ENCODE measurements around the gene CEMIP2.
A peak's percentile ranks its signal among the peaks of the same experiment; 100 is the strongest.

CEMIP2 gene

DNA sequence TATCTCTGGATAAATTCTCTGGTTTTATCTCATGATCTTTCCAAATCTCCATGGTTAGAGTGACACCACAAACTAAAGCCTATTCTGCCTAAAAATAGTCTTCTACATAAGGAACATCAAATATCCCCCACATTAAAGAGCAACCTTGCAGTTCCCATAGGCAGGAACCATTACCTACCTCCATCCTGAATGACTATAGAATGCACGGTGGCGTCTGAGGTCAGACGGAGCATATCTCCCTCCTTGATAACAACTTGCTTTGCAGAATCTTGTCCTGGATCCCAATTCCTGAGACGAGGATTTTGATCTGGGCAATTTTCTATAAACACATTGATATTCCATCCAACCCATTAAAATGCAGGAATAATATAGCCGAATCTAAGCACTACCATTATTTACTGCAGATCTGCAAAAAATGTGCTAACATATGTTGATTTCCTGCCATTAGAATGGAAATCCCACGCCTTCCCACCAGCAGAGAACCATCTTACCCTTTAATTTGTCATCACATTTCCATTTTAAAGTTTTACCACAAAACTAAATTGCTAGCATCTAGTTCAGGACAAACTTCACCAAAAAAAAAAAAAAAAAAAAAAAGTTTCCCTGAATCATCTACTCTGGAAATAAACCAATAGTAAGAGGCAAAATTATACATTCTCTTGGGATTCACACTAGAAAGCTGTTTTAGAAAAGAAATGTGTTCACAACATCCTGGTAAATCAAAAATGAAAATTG lies 22.1 kb downstream of the CEMIP2 start:
- no peak for DNase-seq

DNA sequence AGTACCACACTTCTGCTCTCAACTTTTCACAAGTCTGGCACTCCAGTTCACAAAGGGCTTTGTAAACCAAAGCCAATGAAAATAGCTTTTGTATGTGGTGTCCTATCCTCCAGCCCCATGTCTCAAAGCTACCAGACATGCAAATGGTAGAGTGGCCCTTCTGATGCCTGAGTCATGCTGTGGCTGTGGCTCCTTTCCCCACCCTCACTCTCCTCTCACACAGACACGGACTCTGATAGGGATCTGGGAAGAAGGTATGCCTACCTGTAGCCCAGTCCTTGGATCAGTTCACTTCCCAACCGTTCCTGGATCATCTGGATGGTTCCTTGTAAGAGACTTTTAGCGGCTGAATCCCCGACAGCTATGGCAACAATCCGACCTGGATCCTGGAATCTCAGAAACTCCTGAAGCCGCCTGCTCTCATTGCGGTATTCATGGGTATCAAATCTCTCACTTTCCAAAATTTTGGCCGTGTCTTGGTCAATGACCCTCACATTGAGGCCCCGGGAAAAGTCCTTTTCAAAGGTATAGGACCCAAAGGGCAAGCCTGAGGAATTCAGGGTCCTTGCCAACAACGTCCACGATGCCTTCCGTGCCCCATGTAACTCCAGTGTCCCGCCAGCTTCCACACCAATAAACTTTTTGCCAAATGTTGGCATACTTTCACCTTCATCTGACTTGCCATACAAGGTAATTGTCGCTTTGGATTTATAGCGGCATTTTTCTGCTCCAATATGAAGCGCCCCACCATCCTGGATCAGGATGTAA lies 23.4 kb downstream of the CEMIP2 start:
- no peak for DNase-seq

DNA sequence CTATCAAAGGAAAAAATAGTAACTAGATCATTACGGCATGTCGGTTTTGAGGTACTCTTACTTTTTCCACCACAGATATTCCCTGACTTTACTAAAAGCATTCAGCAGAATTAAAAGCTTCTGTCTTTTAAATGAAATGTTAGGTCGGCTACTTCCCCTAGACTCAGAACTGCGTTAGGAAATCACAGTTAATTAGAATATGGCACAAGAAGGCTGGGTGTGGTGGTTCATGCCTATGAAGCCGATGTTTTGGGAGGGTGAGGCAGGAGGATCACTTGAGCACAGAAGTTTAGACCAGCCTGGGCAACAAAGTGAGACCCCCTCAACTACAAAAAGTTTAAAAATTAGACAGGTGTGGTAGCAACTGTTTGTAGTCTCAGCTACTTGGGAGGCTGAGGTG lies 24.4 kb downstream of the CEMIP2 start:
- no peak for DNase-seq

DNA sequence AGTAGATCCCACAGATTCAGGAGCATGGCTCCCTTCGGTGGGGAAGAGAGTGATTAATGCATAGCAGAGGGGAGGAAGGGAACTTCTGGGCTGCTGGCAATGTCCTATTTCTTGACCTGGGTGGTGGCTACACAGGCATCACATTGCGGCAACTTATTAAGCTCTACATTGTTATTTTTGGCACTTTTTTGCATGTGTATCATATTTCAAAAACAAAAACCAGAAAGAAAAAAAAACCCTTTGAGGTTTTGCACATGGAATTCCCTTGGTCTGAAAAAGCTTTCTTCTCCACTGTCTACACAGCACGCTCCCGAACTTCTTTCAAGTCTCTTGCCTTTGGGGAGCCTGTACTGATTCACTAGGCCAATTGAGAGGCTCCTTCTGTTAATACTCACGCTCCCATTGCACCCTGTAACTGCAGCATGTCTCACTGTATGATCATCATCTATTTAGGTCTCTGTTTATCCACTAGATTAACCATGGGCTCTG lies 25.1 kb downstream of the CEMIP2 start:
- DNase-seq, result no peak

DNA sequence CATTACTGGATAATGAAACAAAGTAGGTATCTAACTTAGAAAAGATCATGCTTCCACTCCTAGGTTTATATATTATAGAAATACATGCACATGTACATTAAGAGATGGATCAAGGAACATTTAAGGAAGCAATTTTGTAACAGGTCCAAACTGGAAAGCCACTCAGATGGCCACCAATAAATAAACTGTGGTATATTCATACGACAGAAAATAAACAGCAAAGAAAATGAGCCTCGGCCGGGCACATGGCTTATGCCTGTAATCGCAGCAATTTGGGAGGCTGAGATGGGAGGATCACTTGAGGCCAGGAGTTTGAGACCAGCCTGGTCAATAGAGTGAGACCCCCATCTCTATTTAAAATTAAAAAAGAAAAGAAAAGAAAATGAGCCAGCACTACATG lies 25.6 kb downstream of the CEMIP2 start:
- DNase-seq, result no peak

DNA sequence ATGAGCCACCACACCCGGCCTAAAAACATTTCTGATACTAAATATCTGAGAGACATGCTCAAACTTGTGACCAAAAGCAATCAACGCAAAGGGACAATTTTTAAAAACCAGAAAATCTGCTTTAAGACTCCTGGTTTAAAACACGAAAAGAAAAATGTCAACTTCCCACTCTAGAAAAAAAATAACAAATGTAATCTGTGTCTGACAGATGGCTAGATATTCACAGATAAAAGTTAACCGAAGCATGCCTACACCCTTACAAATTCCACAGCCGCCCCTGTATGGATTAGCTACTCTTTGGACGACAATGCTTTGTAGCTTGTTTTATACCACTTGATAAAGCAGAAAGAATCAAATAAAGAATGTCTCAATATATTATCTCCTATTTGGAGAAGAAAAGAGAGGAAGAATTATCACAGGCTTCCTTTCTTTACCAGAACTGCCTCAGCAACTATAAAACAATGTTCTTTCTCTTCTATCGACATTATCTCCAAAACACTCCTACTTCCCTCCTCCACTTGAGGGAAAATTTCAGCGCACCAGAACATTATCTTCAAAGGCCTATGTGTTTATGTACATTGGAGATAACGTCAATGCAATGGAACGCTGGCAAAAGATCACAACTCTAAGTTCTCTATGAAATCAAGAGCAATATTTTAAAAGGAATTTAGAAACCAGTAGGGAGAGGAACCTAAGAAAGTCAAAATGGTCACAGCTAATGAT lies 26.2 kb downstream of the CEMIP2 start:
- no peak for DNase-seq

DNA sequence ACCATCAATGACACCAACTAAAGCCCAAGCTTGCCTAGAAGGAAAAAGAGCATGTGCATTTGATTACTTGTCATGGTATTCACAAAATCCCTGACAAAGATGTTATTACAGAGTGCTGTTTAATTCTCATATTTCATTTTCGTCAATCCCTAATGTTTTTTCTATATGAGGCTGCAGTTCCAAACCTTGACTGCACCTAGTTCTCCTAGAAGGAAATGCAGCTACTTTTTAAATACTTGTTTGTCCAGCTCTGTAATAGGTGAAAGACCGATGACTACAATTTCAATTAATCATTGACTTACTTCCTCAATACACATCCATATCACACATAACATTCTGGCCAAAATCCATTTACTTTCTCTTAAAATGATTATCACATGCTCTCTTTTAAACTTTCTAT lies 28.1 kb downstream of the CEMIP2 start:
- DNase-seq, result no peak

DNA sequence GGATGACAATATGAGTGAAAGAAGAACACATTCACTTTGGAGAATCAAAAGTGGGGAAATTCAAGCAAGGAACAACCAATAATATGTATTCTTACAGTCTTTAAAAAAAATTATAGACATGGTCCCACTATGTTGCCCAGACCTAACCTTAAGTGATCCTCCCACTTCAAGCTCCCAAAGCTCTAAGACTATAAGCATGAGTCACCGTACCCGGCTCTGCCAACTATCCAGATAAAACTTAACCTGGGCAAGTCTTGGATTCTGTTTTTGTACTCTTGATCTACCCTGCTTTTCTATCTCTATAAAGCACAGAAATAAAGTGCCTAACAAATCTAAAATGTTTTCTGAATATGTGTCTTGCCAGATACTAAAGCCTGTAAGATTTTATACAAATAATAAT lies 30.9 kb downstream of the CEMIP2 start:
- no peak for DNase-seq

DNA sequence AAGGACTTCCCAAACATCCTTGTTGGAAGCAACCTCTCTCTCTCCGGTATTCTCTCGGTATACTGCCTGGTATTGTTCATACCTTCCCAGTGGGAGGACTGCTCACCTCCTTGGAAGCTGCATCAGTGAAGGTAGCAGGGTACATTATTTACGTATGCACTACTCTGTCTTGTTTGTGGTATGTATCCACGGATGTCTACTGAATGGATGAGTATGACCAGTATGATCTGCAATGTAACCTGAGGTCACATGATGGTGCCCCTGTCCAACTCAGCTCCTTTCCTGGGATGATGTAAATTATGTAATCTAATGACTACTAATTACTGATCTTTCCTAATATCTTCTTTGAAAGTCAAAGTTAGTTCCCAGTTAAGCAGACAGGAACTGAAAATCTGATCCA lies 32.1 kb downstream of the CEMIP2 start:
- DNase-seq, result no peak

DNA sequence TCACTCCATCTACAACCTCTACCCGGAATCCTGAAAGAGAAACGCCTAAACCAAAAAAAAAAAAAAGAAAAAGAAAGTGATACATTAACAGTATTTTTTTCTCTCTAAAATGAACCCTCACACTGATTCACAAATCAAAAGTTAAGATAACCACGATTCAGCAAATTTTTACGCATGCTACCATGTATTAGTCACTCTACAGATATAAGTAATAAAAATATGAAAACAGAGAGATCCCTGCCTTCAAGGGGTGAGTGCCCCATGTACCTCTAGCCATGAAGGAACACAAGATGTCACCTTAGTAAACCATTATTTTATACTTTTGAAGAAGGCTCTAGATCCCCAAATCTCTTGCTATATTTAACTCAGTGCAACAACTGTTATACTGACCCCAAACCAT lies 33.4 kb downstream of the CEMIP2 start:
- DNase-seq, result no peak

DNA sequence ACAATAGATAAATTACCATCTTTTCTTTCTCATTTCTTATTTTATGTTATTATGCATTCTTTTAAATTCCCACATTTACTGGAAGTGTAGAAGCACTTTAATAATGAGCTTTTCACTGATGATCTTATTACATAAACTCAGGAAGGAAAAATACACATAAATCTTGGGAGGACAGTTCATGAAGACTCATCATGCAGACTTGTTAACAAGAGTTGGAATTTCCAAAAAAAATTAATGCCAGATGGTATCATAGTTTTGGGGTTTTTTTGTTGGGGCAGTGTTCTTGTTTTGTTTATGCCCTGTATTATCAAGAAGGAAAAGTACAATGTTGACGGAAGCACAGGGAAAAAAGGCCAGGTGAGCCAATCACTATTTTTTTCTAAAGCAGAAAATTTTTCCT lies 35.1 kb downstream of the CEMIP2 start:
- no peak for DNase-seq

DNA sequence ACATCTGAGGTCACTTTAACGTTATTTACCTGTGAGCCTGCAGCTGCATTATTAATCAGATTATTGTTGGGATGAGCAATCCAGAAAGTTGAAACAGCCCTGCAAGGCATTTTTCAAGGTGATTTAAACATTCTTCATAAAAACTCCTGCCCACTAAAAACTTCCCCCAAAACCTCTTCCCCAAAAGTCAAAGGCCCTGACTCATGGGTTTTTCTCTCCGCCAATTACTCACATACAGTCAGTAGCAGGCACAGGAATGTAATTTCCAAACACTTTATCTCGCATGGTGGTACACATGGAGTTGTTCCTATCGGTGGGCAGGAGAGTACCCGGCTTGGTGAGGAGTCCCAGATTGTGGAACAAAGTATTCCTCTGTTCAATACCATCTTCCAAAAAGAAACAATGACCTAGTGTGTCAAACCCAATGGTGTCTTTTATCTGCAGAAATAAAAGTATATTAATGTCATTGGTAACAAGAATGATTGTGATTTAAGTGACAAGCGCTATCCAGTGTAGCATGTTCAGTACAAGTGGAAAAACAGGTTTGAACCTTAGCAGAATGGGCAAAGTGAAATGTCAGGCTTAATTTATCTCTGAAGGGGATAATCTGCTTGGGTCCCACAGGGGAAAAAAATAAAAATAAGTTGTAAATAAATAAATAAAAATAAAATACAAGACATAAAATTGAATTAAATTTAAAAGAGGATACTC lies 38.3 kb downstream of the CEMIP2 start:
- DNase-seq, result no peak

DNA sequence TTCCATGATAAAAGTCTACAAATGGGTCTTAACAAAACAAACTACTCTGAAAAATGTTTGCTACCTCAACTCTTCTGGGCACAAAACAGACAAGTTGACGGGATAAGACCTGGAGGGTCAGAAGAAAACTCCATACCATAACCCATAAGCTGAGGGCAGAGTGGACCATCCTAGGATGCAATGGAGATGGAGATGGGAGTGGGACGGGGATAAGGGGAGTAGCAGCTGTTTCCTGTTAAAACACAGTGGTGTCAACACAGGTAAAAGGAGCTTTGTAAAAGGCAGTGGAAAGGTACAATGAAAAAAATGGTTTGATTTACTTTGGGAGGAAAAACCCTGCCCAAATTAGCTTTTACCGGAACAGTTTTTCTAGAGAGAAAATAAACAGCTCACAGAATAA lies 41.6 kb downstream of the CEMIP2 start:
- DNase-seq, result no peak

DNA sequence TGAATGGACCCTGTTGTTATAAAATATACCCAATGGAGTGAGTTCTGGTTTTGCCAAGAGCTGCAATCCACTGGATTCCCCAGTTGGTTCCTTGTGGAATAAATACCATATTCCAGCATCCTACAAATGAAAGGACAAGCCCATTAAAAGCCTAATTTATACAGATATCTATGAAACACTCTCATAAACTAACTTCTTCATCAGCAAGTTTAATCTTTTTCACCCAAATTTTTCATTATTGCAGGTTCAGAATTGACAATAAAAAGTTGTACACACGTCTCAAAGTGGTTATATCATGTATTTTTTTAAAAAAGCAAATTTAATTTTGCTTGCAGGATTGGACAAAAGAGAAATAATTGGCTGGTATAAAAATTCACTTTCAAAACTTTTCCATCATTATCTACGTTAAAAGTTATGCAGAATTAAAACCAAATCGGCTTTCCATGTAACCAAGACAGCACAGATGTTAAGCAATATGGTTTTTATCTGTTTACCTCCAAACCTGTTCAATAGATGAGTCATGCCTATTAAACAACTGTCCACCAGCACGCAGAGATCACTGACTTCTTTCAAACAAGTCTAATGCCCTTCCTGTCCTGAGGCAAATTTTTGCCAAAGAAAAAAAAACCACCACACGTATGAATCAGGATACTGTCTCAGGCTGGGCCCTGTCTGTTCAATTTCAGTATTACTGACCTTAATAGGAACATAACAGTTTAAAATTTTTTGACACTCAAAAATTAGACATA lies 42.5 kb downstream of the CEMIP2 start:
- no peak for DNase-seq

DNA sequence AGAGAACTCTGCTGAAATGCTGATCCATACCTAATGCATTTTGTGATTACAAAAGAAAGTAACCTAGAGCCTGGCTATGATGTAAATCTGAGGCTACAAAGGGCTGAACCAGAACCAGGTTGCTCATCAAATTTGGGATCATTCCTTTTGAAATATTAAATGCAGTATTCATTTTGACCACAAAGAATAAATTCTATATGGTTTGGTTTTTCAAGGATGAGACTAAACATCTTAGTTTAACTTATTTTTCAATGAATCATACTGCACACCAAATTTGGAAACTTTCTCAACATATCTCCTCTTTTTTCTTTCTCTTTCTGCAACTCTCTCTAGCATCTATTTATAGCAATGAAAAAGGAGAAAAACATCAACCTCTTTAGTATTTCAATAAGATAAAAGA lies 46.5 kb downstream of the CEMIP2 start:
- DNase-seq, result no peak

DNA sequence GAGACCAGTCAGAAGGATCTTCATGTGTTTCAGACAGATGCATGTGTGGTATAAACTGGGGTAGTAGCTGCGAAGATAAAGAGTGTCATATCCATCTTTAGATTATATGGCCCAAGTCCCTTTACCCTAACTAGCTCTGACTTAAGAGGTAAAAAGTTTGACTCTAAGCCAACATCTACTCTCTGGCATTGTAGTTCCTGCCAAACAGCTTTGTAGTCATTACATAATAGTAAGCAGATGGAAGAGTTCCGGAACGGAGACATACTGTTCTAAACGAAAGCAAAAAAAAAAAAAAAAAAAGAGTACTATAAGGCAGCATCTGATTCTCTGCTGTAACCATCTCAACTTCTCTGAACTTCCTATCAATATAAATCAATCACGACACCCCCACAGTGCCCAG lies 48.8 kb downstream of the CEMIP2 start:
- DNase-seq, result no peak

DNA sequence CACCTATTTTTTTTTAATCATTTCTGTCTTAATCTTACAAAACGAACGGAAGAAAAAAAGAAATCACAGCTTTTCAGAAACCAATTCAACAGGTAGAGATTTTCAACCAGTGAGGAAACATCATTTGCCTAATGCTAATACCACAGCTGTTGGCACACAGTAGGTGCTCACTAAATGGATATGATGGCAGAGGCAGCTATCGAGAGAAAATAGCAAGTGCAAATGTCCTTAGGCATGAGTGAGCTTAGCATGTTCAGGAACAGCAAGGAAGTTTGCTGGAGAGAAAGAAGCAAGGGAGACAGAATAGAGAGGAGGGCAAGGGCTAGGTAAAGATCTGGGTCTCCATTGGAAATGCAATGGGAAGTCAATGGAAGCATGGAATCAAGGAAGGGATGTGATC lies 49.2 kb downstream of the CEMIP2 start:
- no peak for DNase-seq

DNA sequence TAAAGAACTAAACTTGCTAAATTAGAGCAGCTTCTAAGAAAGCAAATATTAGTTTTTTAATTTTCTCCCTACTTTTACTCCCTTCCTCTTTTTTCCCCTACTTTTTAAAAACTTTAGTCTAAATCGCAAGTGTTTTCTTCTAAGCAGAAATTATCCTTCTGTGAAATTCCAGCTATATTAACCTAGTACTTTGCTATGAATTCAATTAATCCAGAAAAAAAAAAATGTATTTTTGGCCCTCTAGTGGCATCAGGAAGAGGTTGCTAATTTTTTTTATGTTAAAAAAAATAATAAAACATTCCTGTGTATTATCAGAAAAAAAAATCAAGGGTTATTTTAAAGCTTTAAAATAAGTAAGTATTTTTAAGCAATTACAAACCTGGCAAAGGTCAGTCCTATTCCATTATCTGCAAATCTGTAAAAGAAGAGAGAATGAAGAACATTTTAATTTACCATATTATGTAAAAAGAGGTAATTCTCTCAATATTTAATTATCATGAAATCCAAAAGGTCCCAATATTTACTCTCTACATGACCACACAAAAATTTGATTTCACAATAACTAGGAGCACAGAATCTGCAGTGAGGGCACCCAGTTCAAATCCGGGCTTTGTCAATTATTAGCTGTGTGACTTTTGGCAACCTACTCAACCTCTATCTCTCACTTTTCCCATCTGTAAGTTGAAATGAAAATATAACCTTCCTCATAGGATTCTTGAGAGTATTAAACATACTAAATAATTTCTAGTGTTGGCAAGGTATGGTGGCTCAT lies 52.0 kb downstream of the CEMIP2 start:
- peak in 1 of 2 experiments; percentile 40 for DNase-seq

DNA sequence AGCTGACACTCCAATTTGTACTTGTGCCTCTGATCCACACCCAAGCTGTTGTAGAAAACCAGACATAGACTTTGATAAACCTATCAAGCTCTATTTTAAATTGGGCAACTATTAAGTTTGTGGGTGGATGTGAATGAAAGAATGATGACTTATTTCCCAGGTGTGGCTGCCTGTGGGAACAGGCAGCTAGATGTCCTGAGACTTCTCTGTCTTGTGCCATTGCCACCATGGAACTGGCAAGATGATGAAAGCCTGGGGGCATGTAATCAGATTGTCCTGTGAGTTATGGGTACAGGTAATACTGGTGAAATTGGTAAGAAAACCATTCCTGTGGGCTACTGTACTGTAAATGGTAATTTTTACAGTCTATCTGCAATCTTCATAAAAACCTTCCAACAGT lies 57.5 kb downstream of the CEMIP2 start:
- DNase-seq, result no peak

DNA sequence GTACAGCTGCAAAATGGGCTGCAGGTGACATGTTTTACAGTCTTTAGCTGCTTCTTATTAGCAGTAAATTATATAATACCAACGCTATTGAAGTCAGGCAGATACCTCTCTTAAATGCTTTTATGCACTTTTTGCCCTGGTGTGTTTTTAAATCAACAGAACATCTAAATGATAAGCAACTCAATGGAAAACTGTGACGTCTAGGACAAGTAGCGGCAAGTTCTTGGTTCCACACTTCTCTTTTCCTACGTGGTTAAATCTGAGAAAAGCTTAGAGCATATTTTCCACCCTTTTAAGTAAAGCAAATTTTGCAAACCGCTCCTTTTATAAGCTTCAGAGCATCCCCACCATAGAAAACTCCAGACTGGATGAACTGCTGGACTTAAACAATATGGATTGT lies 58.1 kb downstream of the CEMIP2 start:
- DNase-seq, result no peak

DNA sequence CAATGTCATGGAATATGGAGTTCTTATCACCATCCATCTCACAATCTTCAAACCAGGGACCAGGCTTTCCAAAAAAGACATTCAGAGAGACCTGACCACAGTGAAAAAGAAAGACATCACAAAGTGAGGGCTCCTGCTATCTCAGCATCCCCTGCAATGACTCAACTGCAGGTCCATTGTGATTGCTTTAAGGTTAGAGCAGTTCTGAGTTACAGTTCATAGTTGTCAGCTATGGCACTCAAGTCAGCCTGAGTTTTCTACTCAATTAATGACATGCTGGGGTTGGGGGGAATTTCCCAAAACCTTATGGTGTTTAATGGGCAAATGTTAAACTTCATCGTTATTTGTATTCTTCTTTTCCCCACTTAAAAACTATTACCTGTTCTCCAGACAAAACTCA lies 58.9 kb downstream of the CEMIP2 start:
- DNase-seq, result no peak

DNA sequence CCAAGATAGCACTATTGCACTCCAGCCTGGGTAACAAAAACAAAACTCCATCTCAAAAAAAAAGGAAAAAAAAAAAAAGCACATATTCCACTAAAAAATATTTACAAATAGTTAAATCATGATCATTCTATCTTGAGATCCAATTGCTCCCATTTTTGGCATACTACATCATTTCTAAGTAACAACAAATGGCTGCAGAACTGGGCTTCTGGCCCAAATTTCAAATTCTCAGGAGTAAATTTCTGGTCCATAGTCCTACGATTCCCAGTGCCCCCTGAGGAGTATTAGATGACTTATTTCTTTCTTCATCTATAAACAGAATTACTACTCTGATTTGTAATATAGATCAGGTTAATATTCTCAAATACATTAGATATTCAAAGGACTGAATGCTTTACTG lies 62.1 kb downstream of the CEMIP2 start:
- no peak for DNase-seq

All from Kasumi-1 (cell line).